Mononuclear cell (primary cell): ENCODE results near the gene GNB2. TPM values are rescaled to one million over a fixed set of nuclear protein-coding genes. Genes with fewer than 3 reads are reported as not detected.

Experiments
- H3K27me3 ChIP-seq: 2 replicates; pipeline ENCODE4 v1.6.0; 2011; ENCODE audit warnings: low read length, control low read depth; ENCODE audit not compliant: insufficient read depth
- H3K4me1 ChIP-seq: 2 replicates; pipeline ENCODE4 v1.5.1; 2011; ENCODE audit warnings: mild to moderate bottlenecking, low read length, control low read depth; ENCODE audit not compliant: insufficient read depth
- H3K4me3 ChIP-seq: 2 replicates; pipeline ENCODE4 v1.5.1; 2011; ENCODE audit warnings: mild to moderate bottlenecking, low read length, moderate library complexity
- H3K9me3 ChIP-seq: 2 replicates; pipeline ENCODE4 v1.5.1; 2011; ENCODE audit warnings: low read depth, mild to moderate bottlenecking, control low read depth, low read length
- total RNA-seq: library from RNA; depleted of rRNA; stranded (reverse); fragments of >200 nt; gene quantifications from one replicate; pipeline ENCODE4 v1.2.3, GENCODE V29; 2012

GNB2 gene
- total RNA-seq, 1 donor, result 82.2 TPM

GRCh38 chr7:100675105-100675451 is 1.5 kb downstream of the GNB2 start:
- no peaks in the 10 kb centered on the region for H3K27me3 ChIP-seq
- peak overlapping the region; percentile 95 for H3K4me3 ChIP-seq
- H3K9me3 ChIP-seq, result no peaks in the 10 kb centered on the region
- peaks cover 45% of the 10 kb centered on the region for H3K4me1 ChIP-seq

- H3K4me1 ChIP-seq, result peaks cover 52% of the 10 kb centered on the region
- peak overlapping the region; percentile 95 for H3K4me3 ChIP-seq
- no peaks in the 10 kb centered on the region for H3K9me3 ChIP-seq
- H3K27me3 ChIP-seq, result no peaks in the 10 kb centered on the region
Measured at GRCh38 chr7:100675581-100676350, 2.2 kb downstream of the GNB2 start.

- no peak overlapping the region for H3K4me3 ChIP-seq
- H3K4me1 ChIP-seq, result peaks cover 55% of the 10 kb centered on the region
- H3K27me3 ChIP-seq, result no peaks in the 10 kb centered on the region
- no peaks in the 10 kb centered on the region for H3K9me3 ChIP-seq
Measured at GRCh38 chr7:100676501-100677306, 3.2 kb downstream of the GNB2 start.

GRCh38 chr7:100677308-100678267 is 4.0 kb downstream of the GNB2 start:
- Histone ChIP-seq H3K4me3 (no peak overlapping the region), H3K27me3 (no peaks in the 10 kb centered on the region), H3K9me3 (no peaks in the 10 kb centered on the region), H3K4me1 (peaks cover 55% of the 10 kb centered on the region)

GRCh38 chr7:100678291-100678984 is 4.9 kb downstream of the GNB2 start:
- no peaks in the 10 kb centered on the region for H3K27me3 ChIP-seq
- peaks cover 48% of the 10 kb centered on the region for H3K4me1 ChIP-seq
- no peak overlapping the region for H3K4me3 ChIP-seq
- H3K9me3 ChIP-seq, result no peaks in the 10 kb centered on the region

GRCh38 chr7:100679129-100679926 is 5.8 kb downstream of the GNB2 start:
- Histone ChIP-seq H3K9me3 (no peaks in the 10 kb centered on the region), H3K4me1 (peaks cover 48% of the 10 kb centered on the region), H3K4me3 (no peak overlapping the region)

GRCh38 chr7:100679927-100680575 is 6.5 kb downstream of the GNB2 start:
- Histone ChIP-seq H3K4me3 (no peak overlapping the region), H3K9me3 (no peaks in the 10 kb centered on the region), H3K4me1 (peaks cover 48% of the 10 kb centered on the region), H3K27me3 (no peaks in the 10 kb centered on the region)

More at GRCh38 chr7:100679129-100679926, 5.8 kb downstream of the GNB2 start:
- H3K27me3 ChIP-seq, result no peaks in the 10 kb centered on the region

- H3K27me3 ChIP-seq, result no peaks in the 10 kb centered on the region
- no peak overlapping the region for H3K4me3 ChIP-seq
- H3K4me1 ChIP-seq, result peaks cover 48% of the 10 kb centered on the region
- H3K9me3 ChIP-seq, result no peaks in the 10 kb centered on the region
Measured at GRCh38 chr7:100680576-100681271, 7.2 kb downstream of the GNB2 start.

GRCh38 chr7:100681491-100682227 is 8.1 kb downstream of the GNB2 start:
- no peaks in the 10 kb centered on the region for H3K27me3 ChIP-seq
- no peaks in the 10 kb centered on the region for H3K9me3 ChIP-seq
- peaks cover 44% of the 10 kb centered on the region for H3K4me1 ChIP-seq
- H3K4me3 ChIP-seq, result no peak overlapping the region

- H3K4me3 ChIP-seq, result no peak overlapping the region
Measured at GRCh38 chr7:100682228-100682741, 8.7 kb downstream of the GNB2 start.

GRCh38 chr7:100682991-100683658 is 9.6 kb downstream of the GNB2 start:
- H3K4me3 ChIP-seq, result no peak overlapping the region
- no peaks in the 10 kb centered on the region for H3K27me3 ChIP-seq
- no peaks in the 10 kb centered on the region for H3K9me3 ChIP-seq
- H3K4me1 ChIP-seq, result peaks cover 30% of the 10 kb centered on the region

More at GRCh38 chr7:100682228-100682741, 8.7 kb downstream of the GNB2 start:
- H3K27me3 ChIP-seq, result no peaks in the 10 kb centered on the region
- peaks cover 38% of the 10 kb centered on the region for H3K4me1 ChIP-seq
- H3K9me3 ChIP-seq, result no peaks in the 10 kb centered on the region
